Islet precursor cell (in vitro differentiated cells): ENCODE data around the gene SH2D1B.
"Not testable (repeated sequence)": the region's sequence is repeated elsewhere in the genome, so short reads cannot be mapped to it uniquely, and the experiment has no call there.

ENCODE experiments used
- DNase-seq: peaks from one replicate; pipeline ENCODE4 v3.0.0-alpha.2; 2018

Gene SH2D1B, protein sequence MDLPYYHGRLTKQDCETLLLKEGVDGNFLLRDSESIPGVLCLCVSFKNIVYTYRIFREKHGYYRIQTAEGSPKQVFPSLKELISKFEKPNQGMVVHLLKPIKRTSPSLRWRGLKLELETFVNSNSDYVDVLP

DNA sequence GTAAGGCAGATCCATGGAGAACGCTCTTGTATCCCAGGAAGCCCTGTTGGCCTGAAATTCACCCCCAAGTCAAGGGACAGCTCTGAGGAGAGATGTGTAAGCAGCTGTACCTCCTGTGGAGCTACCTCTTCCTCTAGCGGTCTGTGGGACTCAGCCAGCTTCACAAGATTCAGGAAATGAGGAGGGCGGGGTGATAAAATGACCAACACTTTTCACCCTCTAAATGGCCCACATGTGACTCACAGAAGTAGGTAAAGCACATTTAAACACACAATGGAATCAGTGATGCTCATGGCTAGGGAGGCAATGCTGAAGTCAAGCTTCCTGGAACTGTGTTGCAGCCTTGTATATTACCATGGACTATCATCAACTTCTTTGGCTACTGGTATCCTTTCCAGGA, at the start of gene SH2D1B:
Gene SH2D1B (minus strand): TSS at position 135 of the 400 bp plus-strand sequence. CDS start 120 bp downstream, at position 15.
- no peak for DNase-seq

DNA sequence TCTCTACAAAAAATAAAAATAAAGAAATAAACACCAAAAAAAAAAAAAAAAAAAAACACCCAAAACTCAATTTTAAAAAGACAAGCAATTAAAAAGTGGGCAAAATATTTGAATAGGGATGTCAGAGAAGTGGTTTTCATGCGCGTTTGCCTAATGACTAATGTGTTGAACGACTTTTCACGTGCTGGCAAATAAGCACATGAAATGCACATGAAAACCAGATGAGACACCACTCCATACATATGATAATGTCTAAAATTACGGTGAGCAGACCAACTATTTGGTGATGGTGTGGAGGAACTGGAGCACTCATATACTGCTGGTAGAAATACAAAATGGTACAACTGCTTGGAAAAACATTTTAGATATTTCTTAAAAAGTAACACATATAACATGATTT, 46.3 kb upstream of the SH2D1B start:
- no peak for DNase-seq

GRCh38 chr1:162456323-162456722, 44.4 kb upstream of the SH2D1B start:
- no peak for DNase-seq

GRCh38 chr1:162454361-162454760, 42.4 kb upstream of the SH2D1B start:
- not testable (repeated sequence) for DNase-seq

DNA sequence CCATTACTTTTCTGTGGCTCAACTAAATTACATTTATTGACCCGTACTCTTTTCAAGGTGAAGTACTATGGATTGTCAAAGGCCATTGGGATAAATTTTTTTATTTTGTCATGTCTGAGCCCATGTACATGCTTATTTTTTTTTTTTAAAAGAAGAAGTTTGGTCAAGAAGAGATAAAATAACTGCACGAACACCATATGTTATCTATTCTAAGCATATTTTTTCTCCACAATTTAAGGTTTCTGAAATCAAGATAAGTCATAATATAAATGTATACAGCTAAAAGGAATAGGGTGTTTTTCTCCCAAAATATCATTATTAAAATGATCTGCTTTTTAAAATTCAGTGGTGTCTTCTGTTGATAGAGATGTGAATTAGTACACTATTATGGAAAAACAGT, 35.0 kb upstream of the SH2D1B start:
- no peak for DNase-seq

DNA sequence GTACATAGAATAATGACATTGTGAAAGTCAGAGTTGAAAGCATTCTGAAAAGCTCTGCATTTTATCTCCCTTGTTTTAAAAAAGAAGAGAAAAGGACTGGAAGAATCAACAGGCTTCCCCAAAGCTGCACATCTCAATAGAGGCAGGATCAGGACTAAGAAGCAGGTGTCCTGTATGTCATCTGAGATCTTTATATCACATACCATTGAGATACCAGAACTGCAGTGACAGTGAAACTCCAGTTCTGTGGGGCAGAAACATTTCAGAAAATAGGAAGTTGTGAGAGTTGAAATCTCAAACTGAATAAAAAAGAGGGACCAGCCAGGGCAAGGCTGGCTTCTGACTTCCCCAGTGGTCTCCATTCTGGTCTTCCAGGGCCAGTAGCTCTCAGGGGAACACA, 33.0 kb upstream of the SH2D1B start:
- DNase-seq, result no peak

DNA sequence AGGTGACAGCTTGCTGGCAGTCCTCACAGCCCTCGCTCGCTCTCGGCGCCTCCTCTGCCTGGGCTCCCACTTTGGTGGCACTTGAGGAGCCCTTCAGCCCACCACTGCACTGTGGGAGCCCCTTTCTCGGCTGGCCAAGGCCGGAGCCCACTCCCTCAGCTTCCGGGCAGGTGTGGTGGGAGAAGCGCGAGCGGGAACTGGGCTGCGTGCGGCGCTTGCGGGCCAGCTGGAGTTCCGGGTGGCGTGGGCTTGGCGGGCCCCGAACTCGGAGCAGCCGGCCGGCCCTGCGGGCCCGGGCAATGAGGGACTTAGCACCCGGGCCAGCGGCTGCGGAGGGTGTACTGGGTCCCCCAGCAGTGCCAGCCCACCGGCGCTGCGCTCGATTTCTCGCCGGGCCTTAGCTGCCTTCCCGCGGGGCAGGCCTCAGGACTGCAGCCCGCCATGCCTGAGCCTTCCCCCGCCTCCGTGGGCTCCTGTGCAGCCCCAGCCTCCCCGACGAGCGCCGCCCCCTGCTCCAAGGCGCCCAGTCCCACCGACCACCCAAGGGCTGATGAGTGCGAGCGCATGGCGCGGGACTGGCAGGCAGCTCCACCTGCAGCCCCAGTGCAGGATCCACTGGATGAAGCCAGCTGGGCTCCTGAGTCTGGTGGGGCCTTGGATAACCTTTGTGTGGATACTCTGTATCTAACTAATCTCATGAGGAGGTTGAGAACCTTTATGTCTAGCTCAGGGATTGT, 21.2 kb upstream of the SH2D1B start:
- not testable (repeated sequence) for DNase-seq

DNA sequence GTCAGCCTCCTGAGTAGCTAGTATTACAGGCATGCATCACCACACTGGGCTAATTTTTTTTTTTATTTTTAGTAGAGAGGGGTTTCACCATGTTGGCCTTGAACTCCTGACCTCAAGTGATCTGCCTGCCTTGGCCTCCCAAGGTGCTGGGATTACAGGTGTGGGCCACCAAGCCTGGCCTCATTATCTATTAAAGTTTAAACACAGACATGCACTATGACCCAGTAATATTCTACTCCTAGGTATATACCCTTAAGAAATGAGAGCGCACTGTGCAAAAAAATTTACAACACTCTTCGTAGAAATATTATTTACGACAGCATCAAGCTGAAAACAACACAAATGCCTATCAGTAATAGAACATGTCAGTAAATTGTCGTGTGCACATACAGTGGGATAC, 18.6 kb upstream of the SH2D1B start:
- DNase-seq, result no peak

GRCh38 chr1:162422662-162423375, 10.9 kb upstream of the SH2D1B start:
- no peak for DNase-seq

GRCh38 chr1:162421258-162422164, 9.6 kb upstream of the SH2D1B start:
- no peak for DNase-seq

- no peak for DNase-seq
Observed at GRCh38 chr1:162420120-162420519, 8.2 kb upstream of the SH2D1B start.

DNA sequence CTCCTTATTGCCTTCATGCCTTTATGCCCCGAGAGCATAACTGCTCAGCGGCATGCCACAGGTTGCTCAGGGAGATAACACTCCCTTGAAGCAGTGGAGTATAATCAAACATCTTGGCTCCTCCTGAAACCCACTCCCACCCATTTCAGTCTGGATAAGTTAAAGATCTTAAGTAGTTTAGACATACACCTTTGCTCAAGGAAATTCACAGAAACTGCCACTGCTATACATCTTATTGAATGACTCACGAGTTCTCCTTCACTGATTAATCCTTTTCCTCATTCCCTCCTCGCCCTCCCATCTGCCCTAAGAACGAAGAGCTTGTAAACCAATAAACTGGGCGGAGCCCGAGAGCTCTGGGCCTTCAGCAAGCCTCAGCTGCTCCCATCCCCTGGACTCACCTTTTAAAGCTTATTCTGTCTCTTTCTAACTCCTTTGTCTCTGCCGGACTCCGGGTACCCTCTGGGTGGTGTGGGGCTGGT, 7.6 kb upstream of the SH2D1B start:
- DNase-seq, result not testable (repeated sequence)

- not testable (repeated sequence) for DNase-seq
Observed at GRCh38 chr1:162418584-162418983, 6.6 kb upstream of the SH2D1B start.

GRCh38 chr1:162417650-162418049, 5.7 kb upstream of the SH2D1B start:
- DNase-seq, result no peak

GRCh38 chr1:162416909-162417308, 5.0 kb upstream of the SH2D1B start:
- no peak for DNase-seq

DNA sequence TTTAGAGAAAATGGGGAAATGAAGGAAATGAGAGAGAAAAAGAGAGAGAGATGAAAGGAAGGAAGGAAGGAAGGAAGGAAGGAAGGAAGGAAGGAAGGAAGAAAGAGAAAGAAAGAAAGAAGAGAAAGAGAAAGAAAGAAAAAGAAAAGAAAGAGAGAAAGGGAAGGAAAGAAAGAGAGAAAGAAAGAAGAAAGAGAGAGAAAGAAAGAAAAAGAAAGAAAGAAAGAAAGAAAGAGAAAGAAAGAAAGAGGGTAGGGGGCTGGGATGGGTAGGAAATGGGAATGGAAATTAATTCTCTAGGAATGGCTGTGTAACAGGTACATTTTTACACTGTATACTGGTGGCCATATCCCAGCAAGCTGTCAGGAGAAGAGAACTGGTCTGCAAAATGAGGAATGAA, 4.3 kb upstream of the SH2D1B start:
- DNase-seq, result no peak

- no peak for DNase-seq
Observed at GRCh38 chr1:162407539-162407938, 4.4 kb downstream of the SH2D1B start.

- DNase-seq, result no peak
Observed at GRCh38 chr1:162406811-162407210, 5.1 kb downstream of the SH2D1B start.

- no peak for DNase-seq
Observed at GRCh38 chr1:162405800-162406199, 6.1 kb downstream of the SH2D1B start.

GRCh38 chr1:162404550-162405160, 7.3 kb downstream of the SH2D1B start:
- DNase-seq, result no peak

- no peak for DNase-seq
Observed at GRCh38 chr1:162400790-162401355, 11.1 kb downstream of the SH2D1B start.

DNA sequence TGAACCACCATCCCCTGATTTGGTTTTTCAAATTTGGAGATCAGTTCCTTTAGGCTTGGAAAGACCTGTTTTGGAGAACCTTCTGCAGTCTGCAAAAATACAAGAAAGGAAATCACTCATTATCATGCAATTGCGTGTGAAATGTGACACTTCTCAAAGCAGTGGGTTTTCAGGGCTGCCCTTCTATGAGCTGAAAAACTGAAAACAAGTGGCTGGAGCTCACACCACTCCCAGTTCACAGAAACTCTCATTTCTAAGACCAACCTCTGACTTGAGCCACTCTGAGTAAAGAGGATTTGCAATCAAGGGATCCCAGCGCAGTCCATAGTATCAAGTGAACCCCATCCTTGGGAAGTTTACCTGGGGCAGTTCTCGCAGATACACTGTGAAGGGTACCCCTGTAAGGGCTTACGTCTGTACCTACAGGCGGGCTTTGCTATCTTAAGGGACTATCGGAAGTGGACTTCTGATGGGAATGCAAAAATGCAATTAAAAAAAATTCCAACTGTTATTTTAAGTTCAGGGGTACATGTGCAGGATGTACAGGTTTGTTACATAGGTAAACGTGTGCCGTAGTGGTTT, 12.8 kb downstream of the SH2D1B start:
- DNase-seq, result no peak
